GM19467 (cell line): ENCODE data around the gene CLTB.

Experiments used
- ATAC-seq: cut with Tn5 transposase; IDR thresholded peaks from one replicate; pipeline ENCODE4 v1.9.1; 2021; ENCODE audit warnings: mild to moderate bottlenecking, moderate library complexity; ENCODE audit not compliant: unreplicated experiment

Gene CLTB

GRCh38 chr5:176359658-176360057 lies 56.7 kb downstream of the CLTB start:
- ATAC-seq: no peak

GRCh38 chr5:176356179-176356566 lies 60.2 kb downstream of the CLTB start:
- no peak for ATAC-seq

GRCh38 chr5:176355400-176356178 lies 60.8 kb downstream of the CLTB start:
- no peak for ATAC-seq

- ATAC-seq: no peak
These were observed 62.8 kb downstream of the CLTB start for GRCh38 chr5:176353533-176353932.

- no peak for ATAC-seq
These were observed 64.0 kb downstream of the CLTB start for GRCh38 chr5:176352116-176352878.

- no peak for ATAC-seq
These were observed 65.9 kb downstream of the CLTB start for GRCh38 chr5:176350416-176350815.

- ATAC-seq: no peak
These were observed 73.4 kb downstream of the CLTB start for GRCh38 chr5:176342766-176343458.
